ENCODE measurements around the gene CTIF. TPM values are rescaled to one million over a fixed set of nuclear protein-coding genes. Genes with fewer than 3 reads are reported as not detected.

The CTIF gene
- polyA plus RNA-seq, 3 donors: 0.38 to 8.7 (median 1.2) TPM

DNA sequence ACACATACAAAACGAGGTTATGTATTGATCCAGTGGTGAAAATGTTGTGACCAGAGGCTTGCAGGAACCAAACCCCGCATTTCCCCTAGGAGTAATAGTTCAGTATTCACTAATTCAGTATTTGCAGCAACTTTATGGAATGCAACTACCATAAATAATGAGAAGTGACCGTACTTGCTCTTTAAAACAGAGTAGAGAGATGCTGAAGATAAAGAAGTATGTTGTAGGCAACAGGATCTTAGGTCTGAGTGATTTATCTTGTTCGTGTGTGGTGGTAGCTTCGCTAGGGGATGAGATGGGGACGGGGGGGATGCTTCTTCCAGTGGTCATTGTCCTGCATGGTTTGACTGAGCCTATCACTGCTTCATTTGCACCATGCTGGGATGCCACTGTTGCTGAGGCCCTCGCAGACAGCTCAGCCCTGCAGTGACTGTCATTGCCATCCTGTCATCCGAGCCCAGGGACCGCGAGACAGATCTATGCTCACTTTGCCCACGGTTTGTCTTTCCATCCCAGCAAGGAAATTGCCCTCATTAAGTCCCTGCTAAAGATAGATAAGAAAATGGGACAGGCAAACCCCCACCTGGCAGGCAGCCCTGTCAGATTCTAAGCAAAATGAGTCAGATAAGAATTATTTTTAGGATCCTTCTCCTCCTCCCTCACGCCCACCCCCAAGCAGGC, 181.3 kb downstream of the CTIF start:
- no peak for DNase-seq
- Histone ChIP-seq H3K36me3 (replicated peaks in 1 of 2; ENCODE audit: control insufficient read depth in 1 of 2, insufficient read depth in 2 of 2, low read length in 2 of 2) (peaks cover 0 to 12% of the 10 kb centered on the region in 2 donors), H3K4me3 (replicated peaks in 1 of 3; ENCODE audit: low read depth in 2 of 3, low read length in 3 of 3) (no peak overlapping the region), H3K4me2 (replicated peaks; ENCODE audit: extremely low read depth, low read length, poor library complexity, severe bottlenecking) (no peak overlapping the region), H3K79me2 (ENCODE audit: insufficient read depth, low read length) (no peaks in the 10 kb centered on the region), H3K27me3 (ENCODE audit: control insufficient read depth in 2 of 2, insufficient read depth in 2 of 2, low read length in 2 of 2) (no peaks in the 10 kb centered on the region), H4K20me1 (ENCODE audit: insufficient read depth, low read length) (no peaks in the 10 kb centered on the region), H3K4me1 (ENCODE audit: control insufficient read depth in 1 of 2, insufficient read depth in 2 of 2, low read length in 2 of 2) (peaks cover 19% of the 10 kb centered on the region in 2 donors), H3K9me3 (replicated peaks in 1 of 2; ENCODE audit: control insufficient read depth in 1 of 2, insufficient read depth in 1 of 2, low read length in 2 of 2) (no peaks in the 10 kb centered on the region), H3K9ac (ENCODE audit: insufficient read depth, low read length, poor library complexity, severe bottlenecking) (no peak overlapping the region), H3K27ac (ENCODE audit: low read depth in 1 of 2, low read length in 2 of 2) (no peak overlapping the region), H2AFZ (ENCODE audit: insufficient read depth, low read depth, low read length, poor library complexity, severe bottlenecking) (no peak overlapping the region)
- H3K36me3 Mint-ChIP-seq: peaks cover 19% of the 10 kb centered on the region in 2 donors
- H3K4me3 Mint-ChIP-seq: no peak overlapping the region
- TF ChIP-seq, protein P1, sequence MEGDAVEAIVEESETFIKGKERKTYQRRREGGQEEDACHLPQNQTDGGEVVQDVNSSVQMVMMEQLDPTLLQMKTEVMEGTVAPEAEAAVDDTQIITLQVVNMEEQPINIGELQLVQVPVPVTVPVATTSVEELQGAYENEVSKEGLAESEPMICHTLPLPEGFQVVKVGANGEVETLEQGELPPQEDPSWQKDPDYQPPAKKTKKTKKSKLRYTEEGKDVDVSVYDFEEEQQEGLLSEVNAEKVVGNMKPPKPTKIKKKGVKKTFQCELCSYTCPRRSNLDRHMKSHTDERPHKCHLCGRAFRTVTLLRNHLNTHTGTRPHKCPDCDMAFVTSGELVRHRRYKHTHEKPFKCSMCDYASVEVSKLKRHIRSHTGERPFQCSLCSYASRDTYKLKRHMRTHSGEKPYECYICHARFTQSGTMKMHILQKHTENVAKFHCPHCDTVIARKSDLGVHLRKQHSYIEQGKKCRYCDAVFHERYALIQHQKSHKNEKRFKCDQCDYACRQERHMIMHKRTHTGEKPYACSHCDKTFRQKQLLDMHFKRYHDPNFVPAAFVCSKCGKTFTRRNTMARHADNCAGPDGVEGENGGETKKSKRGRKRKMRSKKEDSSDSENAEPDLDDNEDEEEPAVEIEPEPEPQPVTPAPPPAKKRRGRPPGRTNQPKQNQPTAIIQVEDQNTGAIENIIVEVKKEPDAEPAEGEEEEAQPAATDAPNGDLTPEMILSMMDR (IDR thresholded peaks at IDR 0.05): no peak
- H3K9me3 Mint-ChIP-seq: peaks cover 0 to 3% (median 0%) of the 10 kb centered on the region in 7 donors
- peaks cover 22% of the 10 kb centered on the region for H3K4me1 Mint-ChIP-seq
- H3K27me3 Mint-ChIP-seq (ENCODE audit: low read depth in 3 of 3): no peaks in the 10 kb centered on the region
- no peak overlapping the region for H3K27ac Mint-ChIP-seq
- 72% methylated on average over 8 of the region's 12 CpGs for WGBS (ENCODE audit: insufficient coverage)
- intact Hi-C loops (cut with micrococcal nuclease): loop anchor here in 1 of 2 donors (5.0 kb wide), 1 partner anchor 772 kb away; the partner anchor contains the start of gene RPL17

DNA sequence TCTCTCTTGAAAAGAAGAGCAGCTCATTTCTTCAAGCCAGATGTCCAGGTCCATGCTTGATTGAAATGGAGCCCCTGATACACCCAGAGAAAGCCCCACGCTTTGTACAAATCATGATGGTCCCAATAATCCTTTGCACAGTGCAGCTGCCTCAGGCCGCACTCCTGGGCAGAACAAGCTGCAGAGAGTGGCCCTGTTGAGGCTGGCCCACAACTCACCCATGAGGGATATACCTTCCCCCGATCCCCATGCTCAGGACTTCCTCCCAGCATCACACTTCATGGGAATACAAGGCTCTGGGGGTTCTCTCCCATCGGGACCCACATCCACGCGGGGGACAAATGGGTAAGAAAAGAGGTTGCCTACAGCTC, 181.8 kb downstream of the CTIF start:
- H3K4me1 Mint-ChIP-seq: peaks cover 16% of the 10 kb centered on the region
- Histone ChIP-seq H3K4me1 (ENCODE audit: control insufficient read depth in 1 of 2, insufficient read depth in 2 of 2, low read length in 2 of 2) (peaks cover 13 to 14% of the 10 kb centered on the region in 2 donors), H3K36me3 (replicated peaks in 1 of 2; ENCODE audit: control insufficient read depth in 1 of 2, insufficient read depth in 2 of 2, low read length in 2 of 2) (peaks cover 0 to 12% of the 10 kb centered on the region in 2 donors), H4K20me1 (ENCODE audit: insufficient read depth, low read length) (no peaks in the 10 kb centered on the region), H3K27ac (ENCODE audit: low read depth in 1 of 2, low read length in 2 of 2) (no peak overlapping the region), H3K27me3 (ENCODE audit: control insufficient read depth in 2 of 2, insufficient read depth in 2 of 2, low read length in 2 of 2) (no peaks in the 10 kb centered on the region), H3K79me2 (ENCODE audit: insufficient read depth, low read length) (no peaks in the 10 kb centered on the region), H2AFZ (ENCODE audit: insufficient read depth, low read depth, low read length, poor library complexity, severe bottlenecking) (no peak overlapping the region), H3K9me3 (replicated peaks in 1 of 2; ENCODE audit: control insufficient read depth in 1 of 2, insufficient read depth in 1 of 2, low read length in 2 of 2) (no peaks in the 10 kb centered on the region), H3K4me2 (replicated peaks; ENCODE audit: extremely low read depth, low read length, poor library complexity, severe bottlenecking) (no peak overlapping the region), H3K9ac (ENCODE audit: insufficient read depth, low read length, poor library complexity, severe bottlenecking) (no peak overlapping the region), H3K4me3 (replicated peaks in 1 of 3; ENCODE audit: low read depth in 2 of 3, low read length in 3 of 3) (no peak overlapping the region)
- no peak for DNase-seq
- H3K27me3 Mint-ChIP-seq (ENCODE audit: low read depth in 3 of 3): no peaks in the 10 kb centered on the region
- intact Hi-C loops (cut with micrococcal nuclease): no loop called here
- H3K4me3 Mint-ChIP-seq: no peak overlapping the region
- peaks cover 19% of the 10 kb centered on the region in 2 donors for H3K36me3 Mint-ChIP-seq
- H3K27ac Mint-ChIP-seq: peak overlapping the region in 1 of 7 donors; percentile 55
- peaks cover 0 to 3% (median 0%) of the 10 kb centered on the region in 7 donors for H3K9me3 Mint-ChIP-seq
- WGBS (ENCODE audit: insufficient coverage): 100% methylated on average over 2 of the region's 6 CpGs
- TF ChIP-seq, protein P1 (IDR thresholded peaks at IDR 0.05): no peak
